H1 (cell line): Measurements from ENCODE around the gene EPHB1. TPM values are rescaled to one million over a fixed set of nuclear protein-coding genes. Genes with fewer than 3 reads are reported as not detected.

ENCODE experiments used
- CTCF ChIP-seq, 3 experiments: IDR thresholded peaks; 1 replicate in 2 of 3; 2 replicates in 1 of 3; pipeline versions ENCODE4 v1.5.1 to v1.6.1; 2011; ENCODE audit warnings: low read length in 3 of 3, mild to moderate bottlenecking in 3 of 3, inconsistent platforms in 2 of 3, low read depth in 1 of 3, moderate library complexity in 1 of 3; ENCODE audit not compliant: insufficient read depth in 1 of 3; ENCODE audit errors: control extremely low read depth in 1 of 3
- SIX5 ChIP-seq: IDR thresholded peaks from 2 replicates; pipeline ENCODE4 v1.6.1; 2011; ENCODE audit warnings: mild to moderate bottlenecking, low read depth, low read length
- polyA plus RNA-seq, 7 experiments: library from polyadenylated mRNA; depleted of rRNA in 3 of 7; stranded (reverse) in 5 of 7; unstranded in 2 of 7; fragments of >200 nt in 5 of 7; fragments of 200-250 nt in 2 of 7; gene quantifications; 1 replicate in 5 of 7; 2 replicates in 1 of 7; 4 replicates in 1 of 7; pipeline versions ENCODE4 v1.2.1 to v1.2.3, GENCODE V29; 2011 to 2013; ENCODE audit warnings: missing spikeins in 2 of 7, mixed read lengths in 2 of 7
- total RNA-seq: library from RNA; stranded (reverse); fragmentation: NEBNext Ultra II Directional; extraction: Animal tissue kit (Norgen Biotek cat#: 25700); gene quantifications from 2 replicates; pipeline ENCODE4 v1.2.1, GENCODE V29; 2021

EPHB1 gene
- total and polyA plus RNA-seq, 2 of the 8 experiments (the other 6 are each of a cell fraction or from before 2014, with no cell fraction given) = 3.5 to 5.9 TPM

GRCh38 chr3:135228201-135228600 is 433.1 kb downstream of the EPHB1 start (continued):
- TF ChIP-seq CTCF (IDR thresholded peaks at IDR 0.05; ENCODE audit: control extremely low read depth in 1 of 3, insufficient read depth in 1 of 3, low read depth in 1 of 3, low read length in 3 of 3) (no peak), SIX5 (no peak)
